ENCODE measurements around the gene ZNF106.
A peak's percentile ranks its signal among the peaks of the same experiment; 100 is the strongest.

The ZNF106 gene

DNA sequence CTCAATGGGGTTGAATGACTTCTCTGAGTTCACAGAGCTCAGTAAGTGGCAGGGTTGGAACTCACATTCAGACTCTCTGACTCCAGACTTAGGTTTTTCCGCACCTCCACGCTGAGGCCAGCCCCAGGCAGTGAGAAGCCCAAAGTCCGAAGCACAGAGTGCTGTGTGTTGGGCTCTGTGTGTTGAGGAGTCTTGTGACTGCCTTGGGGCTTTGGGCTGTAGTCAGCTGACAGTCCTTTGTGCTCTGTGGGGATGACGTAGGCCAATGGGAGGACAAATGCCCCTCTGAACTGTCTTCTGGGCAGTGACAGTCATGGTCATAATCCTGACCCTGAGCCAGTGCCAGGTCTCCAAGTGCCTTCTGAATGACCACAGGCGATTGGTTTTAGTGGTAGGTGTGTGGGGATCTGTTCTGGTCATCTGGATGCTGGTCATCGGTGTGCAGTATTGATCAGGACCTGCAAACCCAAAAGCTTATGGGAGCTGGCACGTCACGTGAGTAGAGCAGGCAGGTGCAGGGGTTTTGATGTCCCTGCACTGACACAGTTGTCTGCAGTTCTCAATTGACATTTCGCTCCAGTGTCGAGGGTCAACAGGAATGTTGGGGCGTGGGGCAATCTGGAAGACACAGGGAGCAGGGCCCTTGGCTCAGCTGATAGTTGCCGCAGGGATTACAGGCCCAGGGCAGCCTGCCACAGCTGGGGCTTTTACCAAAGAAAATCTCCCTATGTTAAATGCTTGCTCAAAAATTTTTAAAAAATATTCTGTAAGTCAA is 86.3 kb downstream of the ZNF106 start:
- no peak for DNase-seq

DNA sequence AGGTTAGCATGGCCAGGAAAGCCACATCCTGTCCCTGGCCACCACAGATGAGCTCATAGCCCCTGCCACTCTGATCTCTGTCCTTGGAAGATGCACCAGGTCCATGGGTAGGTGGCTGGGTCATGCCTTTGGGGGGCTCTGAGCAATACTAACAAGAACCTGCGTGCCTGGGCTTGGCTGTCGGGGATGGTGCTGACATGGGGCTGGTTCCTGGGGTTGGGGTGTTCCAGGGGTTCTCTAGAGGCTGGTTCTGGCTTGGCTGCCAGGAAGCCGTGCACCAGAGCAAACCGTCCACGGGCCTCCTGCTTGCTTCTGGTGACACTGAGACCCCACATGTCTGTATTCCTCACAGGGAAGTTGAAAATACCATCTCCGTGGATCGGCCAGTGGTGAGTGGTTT is 87.6 kb downstream of the ZNF106 start:
- DNase-seq, result no peak

DNA sequence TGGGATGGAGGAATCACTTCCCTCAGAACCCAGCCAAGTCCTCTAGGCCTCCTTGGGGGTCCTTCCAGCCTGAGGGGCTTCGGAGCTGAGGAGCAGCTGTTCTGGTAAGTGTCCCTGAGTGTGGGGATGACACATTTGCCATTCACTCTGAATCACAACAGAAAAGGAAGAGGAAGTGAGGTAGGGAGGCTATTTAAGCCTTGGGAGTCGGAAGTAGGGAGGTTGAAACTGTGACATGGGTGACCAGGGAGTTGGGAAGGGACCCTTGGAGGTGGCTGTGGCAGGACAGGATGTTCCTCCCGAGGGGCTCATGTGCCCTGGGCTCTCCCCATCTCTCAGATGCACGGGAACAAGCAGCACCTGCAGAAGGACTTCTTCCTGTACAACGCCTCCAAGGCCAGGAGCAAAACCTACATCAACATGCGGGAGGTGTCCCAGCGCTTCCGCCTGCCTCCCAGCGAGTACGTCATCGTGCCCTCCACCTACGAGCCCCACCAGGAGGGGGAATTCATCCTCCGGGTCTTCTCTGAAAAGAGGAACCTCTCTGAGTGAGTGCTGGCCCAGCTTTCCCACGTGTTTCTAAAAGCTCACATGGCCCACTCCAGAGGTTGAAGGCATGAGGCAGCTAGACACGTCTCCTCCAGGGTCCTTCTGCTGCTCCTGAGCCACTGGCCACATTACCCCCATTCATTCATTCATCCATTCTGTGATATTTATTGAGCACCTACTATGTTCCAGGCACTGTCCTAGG is 88.3 kb downstream of the ZNF106 start:
- no peak for DNase-seq

DNA sequence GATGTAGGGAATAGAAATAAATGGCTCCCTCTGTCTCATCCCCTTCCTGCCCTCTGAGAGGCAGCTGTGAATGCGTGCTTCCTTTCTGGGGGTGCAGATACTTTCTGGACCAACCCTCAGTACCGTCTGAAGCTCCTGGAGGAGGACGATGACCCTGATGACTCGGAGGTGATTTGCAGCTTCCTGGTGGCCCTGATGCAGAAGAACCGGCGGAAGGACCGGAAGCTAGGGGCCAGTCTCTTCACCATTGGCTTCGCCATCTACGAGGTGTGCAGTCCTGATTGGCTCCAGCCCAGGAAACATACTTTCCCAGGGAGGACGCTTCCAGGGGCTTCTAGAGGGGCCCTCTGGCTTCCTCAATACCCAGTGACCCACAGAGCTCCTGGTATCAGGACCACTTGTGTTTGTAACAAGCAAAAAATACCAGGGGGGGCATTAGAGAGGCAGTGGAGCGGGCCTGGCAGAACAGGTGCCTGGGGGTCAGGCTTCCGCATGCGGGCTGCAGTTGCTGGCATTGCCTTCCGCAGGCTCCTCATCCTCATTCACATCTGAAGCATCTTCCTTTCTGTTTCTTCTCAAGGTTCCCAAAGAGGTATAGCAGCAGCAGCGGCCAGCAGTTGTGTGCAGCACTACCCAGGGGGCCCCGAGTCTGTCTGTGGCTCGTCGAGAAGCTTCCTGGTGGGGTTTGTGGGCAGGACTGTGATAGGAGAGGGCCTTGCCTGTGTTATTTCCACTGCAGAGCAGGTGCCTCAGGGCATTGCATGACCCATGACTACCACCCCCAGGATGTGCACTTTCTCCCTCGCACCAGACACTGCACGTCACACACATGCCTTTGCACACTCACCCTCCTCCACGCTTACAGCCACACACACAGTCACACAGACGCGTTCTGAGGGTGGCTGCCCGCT is 89.1 kb downstream of the ZNF106 start:
- DNase-seq, result no peak

DNA sequence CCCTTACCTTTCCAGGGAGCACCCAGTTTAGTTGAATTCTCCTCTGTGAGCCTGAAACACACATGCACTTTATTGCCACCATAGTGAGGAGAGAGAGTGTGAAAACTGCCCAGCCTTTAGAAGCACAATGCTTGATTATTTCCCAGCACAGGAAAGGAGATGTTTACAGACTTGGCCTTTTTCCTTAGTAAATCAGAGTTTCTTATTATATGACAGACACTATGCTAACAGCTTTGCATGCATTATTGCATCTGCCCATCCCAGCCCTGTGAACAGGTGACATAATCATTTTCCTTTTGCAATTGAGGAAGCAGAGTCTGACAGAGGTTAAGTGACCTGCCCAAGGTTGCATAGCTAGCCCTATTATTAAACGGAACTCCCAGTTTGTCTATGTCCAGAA is 95.1 kb downstream of the ZNF106 start:
- DNase-seq, result no peak

DNA sequence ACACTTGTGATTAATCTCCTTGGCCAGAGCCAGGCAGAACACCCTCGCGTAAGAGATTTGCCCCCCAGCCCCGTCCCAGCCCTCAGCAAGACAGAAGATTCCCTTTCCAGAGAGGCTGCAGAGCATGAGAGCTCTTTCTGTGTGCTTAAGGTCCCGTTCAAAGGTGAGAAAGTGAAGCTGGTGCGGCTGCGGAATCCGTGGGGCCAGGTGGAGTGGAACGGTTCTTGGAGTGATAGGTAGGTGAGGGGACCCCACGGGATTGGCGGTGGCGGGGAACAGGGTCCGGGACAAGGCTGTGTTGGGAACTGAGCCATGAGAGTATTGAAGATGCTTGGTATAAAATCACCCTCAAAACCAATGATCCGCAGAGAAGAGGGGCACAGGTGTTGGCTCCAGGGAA is 96.8 kb downstream of the ZNF106 start:
- DNase-seq, result no peak

DNA sequence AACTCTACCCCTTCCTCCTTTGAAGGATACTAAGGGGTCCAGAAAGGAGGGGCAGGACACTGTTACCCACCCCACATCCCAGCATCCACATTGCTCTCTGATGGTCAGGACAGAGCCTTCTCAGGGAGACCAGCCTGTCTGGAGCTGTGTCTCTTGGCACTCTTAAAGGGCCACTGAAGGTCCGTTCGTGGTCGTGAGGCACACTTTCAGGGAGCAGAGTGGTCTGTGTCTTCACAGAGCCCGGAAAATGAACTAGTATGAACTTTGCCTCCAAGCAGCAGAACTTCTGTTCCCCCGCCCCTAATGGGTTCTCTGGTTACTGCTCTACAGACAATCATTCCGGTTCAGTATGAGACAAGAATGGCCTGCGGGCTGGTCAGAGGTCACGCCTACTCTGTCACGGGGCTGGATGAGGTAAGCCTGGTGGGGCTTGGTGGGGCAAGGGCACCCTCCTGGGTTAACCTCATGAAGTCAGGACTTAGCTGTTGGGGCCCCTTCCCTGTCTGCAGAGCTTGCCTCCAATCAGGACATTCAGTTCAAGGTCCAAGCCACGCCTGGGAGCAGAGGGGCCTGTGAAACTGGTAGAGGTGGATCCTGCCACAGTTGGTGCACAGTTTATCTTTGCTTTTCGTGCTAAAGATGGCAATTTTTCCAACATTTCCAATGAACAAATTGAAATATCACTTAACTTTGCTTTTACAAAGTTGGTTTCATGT is 98.5 kb downstream of the ZNF106 start:
- no peak for DNase-seq

DNA sequence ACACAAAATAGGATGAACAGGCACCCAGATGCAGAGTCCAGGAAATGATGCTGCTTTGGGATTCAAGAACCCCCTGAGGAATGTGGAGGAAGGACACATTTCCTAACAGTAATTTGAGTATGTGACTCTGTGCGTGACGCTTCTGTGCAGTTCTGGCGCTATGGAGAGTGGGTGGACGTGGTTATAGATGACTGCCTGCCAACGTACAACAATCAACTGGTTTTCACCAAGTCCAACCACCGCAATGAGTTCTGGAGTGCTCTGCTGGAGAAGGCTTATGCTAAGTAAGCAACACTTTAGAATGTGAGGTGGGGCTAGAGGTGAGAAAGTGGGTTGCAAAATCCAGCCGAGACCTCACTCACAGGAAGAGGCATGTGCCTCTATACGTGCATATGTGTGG is 103.3 kb downstream of the ZNF106 start:
- no peak for DNase-seq

DNA sequence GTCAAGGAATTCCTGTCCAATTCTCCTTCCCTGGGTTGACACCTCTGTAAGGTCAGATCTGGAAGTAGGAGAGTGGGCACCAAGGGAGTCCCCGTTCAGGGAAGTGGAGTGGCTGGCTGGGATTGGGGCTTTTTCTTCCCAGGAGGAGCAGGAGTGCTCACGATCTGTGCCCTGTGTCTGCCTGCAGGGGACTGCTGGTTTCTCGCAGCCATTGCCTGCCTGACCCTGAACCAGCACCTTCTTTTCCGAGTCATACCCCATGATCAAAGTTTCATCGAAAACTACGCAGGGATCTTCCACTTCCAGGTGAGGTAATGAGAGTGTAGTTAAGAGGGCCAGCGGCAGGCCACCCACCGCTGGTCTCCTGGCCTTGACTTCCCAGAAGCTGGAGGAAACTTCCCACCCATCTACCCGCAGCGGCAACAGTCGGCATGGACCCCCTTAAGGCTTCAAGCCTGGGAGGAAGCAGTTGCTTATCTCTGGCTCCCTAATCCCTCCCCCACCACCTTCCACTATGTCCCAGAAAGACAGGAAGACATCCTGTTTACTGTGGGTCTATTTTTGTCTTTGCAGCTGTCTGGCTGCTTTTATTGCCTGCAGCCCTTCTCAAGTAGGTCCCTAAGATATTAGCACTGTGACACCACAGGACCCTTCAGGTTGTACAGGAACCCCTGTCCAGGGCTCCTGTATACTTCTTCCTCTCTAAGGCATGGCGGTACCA is 104.8 kb downstream of the ZNF106 start:
- DNase-seq, result no peak

DNA sequence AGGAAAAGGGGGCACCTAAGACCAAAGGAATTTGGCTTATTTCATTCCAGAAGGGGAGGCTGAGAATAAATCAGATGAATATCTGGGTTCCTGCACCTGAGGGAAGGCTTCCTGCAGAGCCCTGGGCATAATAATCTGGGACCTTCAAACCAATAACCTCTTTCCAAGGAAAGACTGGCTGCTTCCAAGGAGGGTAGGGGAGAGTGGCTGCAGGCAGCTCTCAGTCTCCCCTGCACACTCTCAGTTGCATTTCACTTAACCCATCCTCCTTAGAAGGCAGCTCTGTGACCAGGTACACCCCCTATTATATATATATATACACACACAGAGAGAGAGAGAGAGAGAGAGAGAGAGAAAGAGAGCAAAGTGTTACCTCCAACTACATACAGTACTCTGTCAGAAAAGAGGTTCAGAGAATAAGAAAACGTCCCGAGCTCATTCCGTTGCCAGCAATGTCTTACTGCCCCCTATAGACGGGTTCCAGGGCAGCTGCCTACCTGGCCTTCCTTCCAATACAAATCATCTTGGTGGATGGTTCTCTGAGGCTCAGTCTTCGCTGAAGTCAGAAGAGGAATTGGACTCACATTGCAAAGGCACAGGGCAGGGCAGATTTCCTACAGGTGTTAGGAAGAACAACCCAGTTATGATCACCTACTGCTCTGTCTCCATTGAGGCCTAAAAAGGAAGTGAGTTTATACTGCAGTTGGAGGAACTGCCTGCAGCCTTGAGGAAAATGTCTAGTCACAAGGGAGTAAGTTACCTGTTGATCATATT is 105.5 kb downstream of the ZNF106 start:
- peak; percentile 19 to 59 for DNase-seq

DNA sequence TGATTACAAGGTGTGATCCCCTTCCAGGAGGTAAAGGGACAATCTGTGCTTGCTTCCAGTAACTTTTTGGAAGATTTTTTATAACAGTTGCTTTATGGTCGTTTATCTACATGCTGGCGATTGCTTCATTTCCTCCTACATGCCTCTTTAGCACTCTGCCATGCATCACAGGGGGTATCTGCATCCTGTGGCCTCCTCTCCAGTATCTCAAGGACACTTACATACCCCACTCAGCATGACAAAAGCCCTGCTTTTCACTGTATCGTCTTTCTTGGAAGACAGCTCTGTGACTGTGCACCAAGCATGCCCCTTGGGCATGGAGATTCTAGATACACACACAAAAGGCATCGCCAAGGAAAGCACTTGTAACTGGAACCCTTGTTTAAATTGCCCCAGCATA is 106.3 kb downstream of the ZNF106 start:
- DNase-seq, result no peak

DNA sequence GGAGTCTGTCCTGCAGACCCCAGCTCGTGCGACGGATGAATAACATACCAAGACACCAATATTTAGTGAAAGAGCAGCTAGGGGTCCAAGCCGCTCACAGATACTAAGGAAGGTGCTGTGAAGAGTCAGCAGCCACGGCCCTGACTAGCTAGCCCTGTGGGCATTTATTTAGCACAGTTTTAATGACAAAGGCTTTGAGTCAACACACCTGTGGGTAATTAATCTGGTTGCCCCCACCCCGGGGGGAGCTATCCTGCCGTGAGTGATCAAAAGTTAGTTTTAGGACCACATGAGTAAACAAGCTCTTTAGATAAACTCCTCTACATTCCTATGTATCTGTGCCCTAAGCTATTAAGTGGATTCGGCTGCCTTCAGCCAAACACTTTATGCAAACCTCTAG is 112.9 kb downstream of the ZNF106 start:
- no peak for DNase-seq

DNA sequence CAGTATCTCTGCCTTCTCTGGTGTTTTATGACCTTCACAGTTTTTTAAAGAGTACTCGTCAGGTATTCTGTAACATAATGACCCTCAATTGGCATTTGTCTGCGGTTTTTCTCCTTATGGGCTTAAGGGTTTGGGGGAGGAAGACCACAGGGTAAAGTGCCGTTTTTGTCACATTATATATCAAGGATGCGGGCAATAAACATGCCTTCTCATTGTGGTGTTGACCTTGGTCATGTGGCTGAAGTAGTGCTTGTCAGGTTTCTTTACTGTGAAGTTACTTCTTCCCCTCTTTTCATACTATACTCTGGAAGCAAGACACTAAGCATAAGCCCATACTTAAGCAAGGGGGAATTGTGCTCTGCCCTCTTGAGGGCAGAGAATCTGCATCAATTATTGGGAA is 115.0 kb downstream of the ZNF106 start:
- peak in 1 of 2 experiments; percentile 34 for DNase-seq

DNA sequence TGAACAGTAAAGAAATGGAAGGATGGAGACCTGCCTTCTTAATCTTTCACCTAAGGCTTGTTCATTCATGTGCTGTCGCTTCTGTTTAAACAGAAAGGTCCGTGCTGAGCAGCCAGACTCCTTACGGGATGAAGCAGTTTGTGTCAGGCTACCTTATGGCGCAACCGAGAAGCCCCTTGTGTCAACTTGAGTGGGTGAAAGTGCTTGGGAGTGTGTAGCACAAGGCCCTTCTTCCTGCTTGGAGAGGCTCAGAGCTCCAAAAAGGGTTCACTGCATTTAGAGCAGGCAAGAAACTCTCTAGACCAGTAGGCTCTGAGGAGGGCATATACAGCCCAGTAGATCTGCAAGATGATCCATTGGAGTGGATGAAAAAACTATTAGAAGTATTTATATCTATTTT is 115.7 kb downstream of the ZNF106 start:
- no peak for DNase-seq

DNA sequence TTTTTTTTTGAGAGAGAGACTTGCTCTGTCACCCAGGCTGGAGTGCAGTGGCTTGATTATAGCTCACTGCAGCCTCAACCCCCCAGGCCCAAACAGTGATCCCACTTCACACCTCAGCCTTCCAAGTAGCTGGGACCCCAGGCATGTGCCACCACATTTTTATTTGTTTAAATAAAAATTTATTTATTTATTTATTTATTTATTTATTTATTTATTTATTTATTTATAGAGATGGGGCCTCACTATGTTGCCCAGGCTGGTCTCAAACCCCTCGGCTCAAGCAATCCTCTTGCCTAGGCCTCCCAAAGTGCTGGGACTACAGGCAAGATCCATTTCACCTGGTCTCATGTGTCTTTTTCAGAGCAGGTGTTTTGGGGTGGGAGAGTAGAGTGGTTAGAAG is 116.1 kb downstream of the ZNF106 start:
- DNase-seq, result no peak

DNA sequence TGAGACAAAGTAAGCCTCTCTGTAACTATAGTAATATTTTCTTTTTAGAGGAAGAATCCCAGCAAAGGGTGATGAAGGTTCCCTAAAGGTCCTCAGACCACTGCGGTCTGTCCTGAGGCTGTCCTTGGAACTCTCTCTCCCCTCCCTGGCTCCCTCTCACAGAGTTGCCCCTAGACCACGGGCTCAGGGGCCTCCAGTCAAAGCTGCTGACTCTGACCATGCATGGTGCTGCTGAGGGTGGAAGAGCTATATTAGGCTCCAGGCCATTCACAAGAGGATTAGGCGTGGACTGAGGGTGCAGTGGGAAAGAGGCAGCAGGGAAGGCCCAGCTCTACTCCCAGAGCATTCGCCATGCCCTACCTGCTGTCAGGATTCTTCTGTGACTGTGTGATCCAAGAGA is 117.0 kb downstream of the ZNF106 start:
- no peak for DNase-seq

DNA sequence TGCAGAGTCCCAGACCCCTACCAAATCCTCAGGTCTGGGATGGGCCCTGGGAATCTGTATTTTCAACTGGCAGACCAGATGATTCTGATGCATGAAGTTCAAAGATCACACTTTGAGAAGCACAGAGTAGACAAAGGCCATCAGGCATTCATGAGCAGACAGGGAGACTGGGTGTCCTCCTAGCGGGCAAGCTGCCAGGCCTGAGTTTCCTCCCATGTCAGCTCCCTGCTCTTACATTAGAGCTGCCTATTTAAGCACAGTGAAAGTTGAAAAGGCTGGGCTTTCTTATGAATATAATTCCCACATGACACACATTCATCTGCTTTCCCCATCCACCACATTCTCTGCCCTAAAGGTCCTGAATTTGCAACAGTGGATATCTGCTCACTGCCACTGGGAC is 117.7 kb downstream of the ZNF106 start:
- no peak for DNase-seq

DNA sequence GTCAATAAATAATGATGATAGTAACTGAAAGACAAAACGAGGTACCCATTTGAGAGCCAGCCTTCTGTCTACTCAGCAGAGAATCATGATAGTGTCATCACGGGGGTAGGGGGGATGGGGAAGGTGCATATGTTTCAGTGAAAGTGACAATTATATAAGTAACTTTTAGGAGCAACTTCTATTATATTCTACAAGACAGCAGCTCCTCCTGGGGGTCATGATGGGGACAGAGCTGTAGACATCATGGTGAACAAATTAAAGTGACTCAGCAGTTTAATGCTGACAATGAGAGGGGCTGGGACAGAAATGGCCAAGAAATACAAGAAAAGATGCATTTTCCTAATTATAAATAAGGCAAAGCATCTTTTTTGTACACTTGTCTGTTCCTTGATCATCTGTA is 119.8 kb downstream of the ZNF106 start:
- DNase-seq, result peak in 1 of 2 experiments; percentile 42

DNA sequence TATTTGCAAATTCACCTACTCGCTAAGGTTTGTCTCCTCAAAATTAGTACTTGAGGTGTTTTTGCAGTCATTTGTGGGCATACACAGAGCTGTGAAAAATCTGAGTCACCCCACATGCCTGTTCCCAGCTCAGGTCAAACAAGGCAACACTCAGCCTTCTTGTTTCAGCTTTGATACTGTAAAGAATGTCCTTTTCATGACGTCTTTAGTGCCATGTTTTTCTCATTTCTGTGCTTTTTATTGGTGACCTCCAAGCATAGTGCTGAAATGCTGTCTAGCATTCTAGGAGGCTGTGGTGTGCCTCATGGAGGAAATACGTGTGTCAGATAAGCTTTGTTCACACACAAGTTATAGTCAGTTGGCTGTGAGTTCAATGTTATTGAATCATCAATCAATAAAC is 122.8 kb downstream of the ZNF106 start:
- no peak for DNase-seq

DNA sequence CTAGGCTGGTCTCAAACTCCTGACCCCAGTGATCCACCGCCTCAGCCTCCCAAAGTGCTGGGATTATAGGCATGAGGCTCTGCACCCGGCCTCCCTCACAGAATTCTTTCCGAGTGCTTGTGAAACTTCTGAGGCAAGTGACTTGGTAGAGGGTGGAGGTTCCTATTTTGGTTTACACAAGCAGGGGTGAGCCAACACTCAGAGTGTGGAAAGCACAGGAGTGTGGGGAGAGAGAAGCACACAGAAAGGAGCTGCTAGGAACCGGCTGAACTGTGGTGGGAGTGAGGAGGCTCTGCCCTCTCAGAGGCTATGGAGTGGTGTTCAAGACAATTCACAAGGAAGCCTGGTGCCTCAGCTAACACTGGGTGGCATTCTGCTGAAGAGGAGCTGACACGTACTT is 123.9 kb downstream of the ZNF106 start:
- DNase-seq, result no peak

DNA sequence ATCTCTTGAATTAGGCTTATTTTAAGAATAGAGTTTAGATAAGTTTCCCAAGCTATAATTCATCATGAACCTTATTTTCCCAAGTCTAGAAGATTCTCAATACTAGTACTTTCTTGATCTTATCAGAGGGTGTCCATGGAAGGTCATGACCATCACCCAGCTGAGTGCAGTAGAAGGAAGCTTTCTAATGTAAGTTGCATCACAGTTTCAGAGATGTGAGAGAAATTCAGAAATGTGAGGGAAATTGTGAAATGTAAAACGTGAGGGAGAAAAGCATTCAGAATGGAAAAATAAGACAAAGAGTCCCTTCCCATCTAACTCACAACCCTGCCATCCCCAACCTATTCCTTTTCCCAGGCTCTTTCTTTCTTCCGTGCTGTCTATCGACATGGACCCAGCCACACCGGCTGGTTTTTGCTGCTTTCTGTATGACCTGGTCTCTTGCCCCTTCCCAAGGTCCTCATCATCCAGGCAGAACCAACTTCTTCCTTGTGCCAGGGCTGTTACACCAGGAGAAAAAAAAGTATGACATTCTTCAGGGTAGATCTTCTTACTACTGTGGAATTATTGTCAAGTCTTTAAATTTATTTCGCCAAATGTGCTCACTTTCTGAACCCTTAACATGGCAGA is 124.9 kb downstream of the ZNF106 start:
- no peak for DNase-seq

All from NCI-H524 (cell line).